H1 (cell line): ENCODE results near the gene SLC1A2. TPM values are rescaled to one million over a fixed set of nuclear protein-coding genes. Genes with fewer than 3 reads are reported as not detected.

Experiments used
- CTCF ChIA-PET: fragments of 300-600 bp; sonication (Branson Sonifier 250); formaldehyde crosslinking; loops from one replicate; lab custom pipeline; 2021; ENCODE audit not compliant: partially characterized antibody; lab: Charles Lee
- POLR2A ChIA-PET: fragments of 300-600 bp; sonication (Branson Sonifier 250); formaldehyde crosslinking; loops from one replicate; lab custom pipeline; 2021; ENCODE audit warnings: inconsistent platforms; ENCODE audit not compliant: partially characterized antibody; lab: Charles Lee
- DNase-seq, 2 experiments: peaks; one replicate each; pipeline versions ENCODE4 v3.0.0 to v3.0.0-alpha.2; 2010 to 2022; ENCODE audit warnings: low spot score in 2 of 2, low read depth in 1 of 2, mixed read lengths in 1 of 2
- FAIRE-seq: peaks from 2 replicates; lab custom pipeline; 2011; peaks lifted over from hg19 to GRCh38; lab: Jason Lieb, UNC
- H2AFZ ChIP-seq: 2 replicates; pipeline ENCODE4 v1.8.1; 2012; ENCODE audit warnings: low read length, inconsistent platforms
- H2AK5ac ChIP-seq: 2 replicates; pipeline ENCODE4 v1.6.1; 2013; ENCODE audit warnings: low read depth, low read length
- H2BK120ac ChIP-seq: replicated peaks from 2 replicates; pipeline ENCODE3; 2013; ENCODE audit warnings: low read depth, low read length, inconsistent platforms
- H2BK12ac ChIP-seq: 2 replicates; pipeline ENCODE4 v1.6.1; 2013; ENCODE audit warnings: low read depth, low read length
- H2BK15ac ChIP-seq: 2 replicates; pipeline ENCODE4 v1.6.1; 2013; ENCODE audit warnings: low read length
- H2BK20ac ChIP-seq: 2 replicates; pipeline ENCODE4 v1.6.1; 2013; ENCODE audit warnings: low read length
- H2BK5ac ChIP-seq: 2 replicates; pipeline ENCODE4 v1.6.1; 2013; ENCODE audit warnings: low read depth, low read length
- H3K14ac ChIP-seq: 2 replicates; pipeline ENCODE4 v1.6.1; 2013; ENCODE audit warnings: inconsistent platforms; ENCODE audit not compliant: insufficient read length
- H3K18ac ChIP-seq: 2 replicates; pipeline ENCODE4 v1.6.1; 2013; ENCODE audit warnings: low read length; ENCODE audit errors: extremely low read depth
- H3K23ac ChIP-seq: 2 replicates; pipeline ENCODE4 v1.6.1; 2013; ENCODE audit warnings: inconsistent platforms; ENCODE audit not compliant: insufficient read length
- H3K23me2 ChIP-seq: 2 replicates; pipeline ENCODE4 v1.6.1; 2013; ENCODE audit warnings: low read depth, low read length
- H3K27ac ChIP-seq: 2 replicates; pipeline ENCODE4 v1.6.1; 2011; ENCODE audit warnings: low read depth, low read length, inconsistent platforms
- H3K27me3 ChIP-seq, 4 experiments: replicated peaks in 1 of 4; 1 replicate in 1 of 4; 2 replicates in 3 of 4; pipeline versions ENCODE4 v1.6.1 to v1.8.1; 2011 to 2013; ENCODE audit warnings: low read length in 3 of 4, mild to moderate bottlenecking in 3 of 4, inconsistent platforms in 2 of 4, mixed read lengths in 2 of 4, moderate library complexity in 1 of 4; ENCODE audit not compliant: control insufficient read depth in 3 of 4, insufficient read depth in 3 of 4; ENCODE audit errors: extremely low read depth in 1 of 4
- H3K36me3 ChIP-seq, 4 experiments: 2 replicates each; pipeline versions ENCODE4 v1.6.1 to v1.8.1; 2011 to 2013; ENCODE audit warnings: mild to moderate bottlenecking in 4 of 4, low read length in 3 of 4, moderate library complexity in 2 of 4, control low read depth in 1 of 4, inconsistent platforms in 1 of 4; ENCODE audit not compliant: insufficient read depth in 4 of 4, control insufficient read depth in 2 of 4
- H3K4ac ChIP-seq: replicated peaks from 2 replicates; pipeline ENCODE3; 2013; ENCODE audit warnings: low read length, low read depth, mixed read lengths, inconsistent platforms; ENCODE audit not compliant: insufficient read length
- H3K4me1 ChIP-seq, 4 experiments: replicated peaks in 1 of 4; 1 replicate in 1 of 4; 2 replicates in 3 of 4; pipeline versions ENCODE4 v1.6.1 to v1.8.1; 2011 to 2013; ENCODE audit warnings: low read length in 3 of 4, inconsistent platforms in 2 of 4, mixed read lengths in 1 of 4; ENCODE audit not compliant: insufficient read depth in 4 of 4, control insufficient read depth in 3 of 4
- H3K4me2 ChIP-seq, 2 experiments: 2 replicates each; pipeline versions ENCODE4 v1.6.1 to v1.8.1; 2011 to 2013; ENCODE audit warnings: low read depth in 2 of 2, low read length in 2 of 2, control low read depth in 1 of 2, inconsistent platforms in 1 of 2, mild to moderate bottlenecking in 1 of 2; ENCODE audit not compliant: insufficient read depth in 1 of 2
- H3K4me3 ChIP-seq, 4 experiments: fragments of 200-600, 300-600 bp in 1 of 4; sonication (generic), shearing (Covaris generic), sonication (Bioruptor Twin) in 1 of 4; 2 replicates each; pipeline versions ENCODE4 v1.5.1 to v1.8.1; 2011 to 2016; ENCODE audit warnings: low read length in 4 of 4, low read depth in 3 of 4, control low read depth in 2 of 4, inconsistent platforms in 2 of 4, mild to moderate bottlenecking in 2 of 4, mixed read lengths in 1 of 4, moderate library complexity in 1 of 4; ENCODE audit not compliant: insufficient read depth in 2 of 4; ENCODE audit errors: extremely low read depth in 1 of 4
- H3K56ac ChIP-seq: replicated peaks from 2 replicates; pipeline ENCODE3; 2013; ENCODE audit warnings: low read depth, mild to moderate bottlenecking, mixed read lengths, low read length, inconsistent platforms; ENCODE audit not compliant: insufficient read length
- H3K79me1 ChIP-seq: 2 replicates; pipeline ENCODE4 v1.6.1; 2013; ENCODE audit warnings: low read depth, low read length, control low read depth
- H3K79me2 ChIP-seq, 2 experiments: 2 replicates each; pipeline versions ENCODE4 v1.6.1 to v1.8.1; 2012 to 2013; ENCODE audit warnings: low read length in 2 of 2, mild to moderate bottlenecking in 2 of 2, inconsistent platforms in 1 of 2; ENCODE audit not compliant: insufficient read depth in 2 of 2, control insufficient read depth in 1 of 2
- H3K9ac ChIP-seq, 4 experiments: replicated peaks in 1 of 4; 1 replicate in 1 of 4; 2 replicates in 3 of 4; pipeline versions ENCODE4 v1.6.1 to v1.8.1; 2011 to 2013; ENCODE audit warnings: low read depth in 3 of 4, low read length in 3 of 4, control low read depth in 2 of 4, mild to moderate bottlenecking in 2 of 4, moderate library complexity in 2 of 4, inconsistent platforms in 1 of 4; ENCODE audit errors: extremely low read depth in 1 of 4
- H3K9me3 ChIP-seq, 2 experiments: 2 replicates each; pipeline versions ENCODE4 v1.6.1 to v1.8.1; 2012 to 2013; ENCODE audit warnings: mild to moderate bottlenecking in 2 of 2, moderate library complexity in 2 of 2, control low read depth in 1 of 2, inconsistent platforms in 1 of 2, low read depth in 1 of 2, low read length in 1 of 2, mixed read lengths in 1 of 2; ENCODE audit not compliant: insufficient read depth in 2 of 2
- H4K20me1 ChIP-seq, 2 experiments: replicated peaks in 1 of 2; 2 replicates each; pipeline versions ENCODE3 to v1.8.1; 2011 to 2013; ENCODE audit warnings: inconsistent platforms in 2 of 2, low read length in 2 of 2, mild to moderate bottlenecking in 1 of 2; ENCODE audit not compliant: insufficient read depth in 2 of 2, control insufficient read depth in 1 of 2
- H4K5ac ChIP-seq: 2 replicates; pipeline ENCODE4 v1.6.1; 2013; ENCODE audit warnings: low read length, low read depth, mixed read lengths, inconsistent platforms; ENCODE audit not compliant: insufficient read length
- H4K8ac ChIP-seq: 2 replicates; pipeline ENCODE4 v1.8.0; 2013; ENCODE audit warnings: mild to moderate bottlenecking, moderate library complexity, low read length, inconsistent platforms; ENCODE audit not compliant: insufficient read depth; ENCODE audit errors: extremely low read depth
- H4K91ac ChIP-seq: replicated peaks from 2 replicates; pipeline ENCODE3; 2013; ENCODE audit warnings: low read length, mixed read lengths, inconsistent platforms; ENCODE audit not compliant: insufficient read length
- ASH2L ChIP-seq: fragments of 200-600, 300-600 bp; sonication (generic); IDR thresholded peaks from one replicate; pipeline ENCODE4 v1.7.1; 2017; ENCODE audit warnings: low read length
- BACH1 ChIP-seq: IDR thresholded peaks from 2 replicates; pipeline ENCODE4 v1.6.1; 2012; ENCODE audit warnings: low read length, improper control_type of control experiment
- CBX8 ChIP-seq: fragments of 300-800, 300-1000 bp; sonication (generic); IDR thresholded peaks from 2 replicates; pipeline ENCODE4 v1.7.1; 2016; ENCODE audit warnings: low read depth, low read length, borderline replicate concordance
- EGR1 ChIP-seq: IDR thresholded peaks from 2 replicates; pipeline ENCODE4 v1.6.1; 2011; ENCODE audit warnings: low read depth, low read length, borderline replicate concordance
- EP300 ChIP-seq, 2 experiments: IDR thresholded peaks; 1 replicate in 1 of 2; 2 replicates in 1 of 2; pipeline ENCODE4 v1.6.1; 2011 to 2012; ENCODE audit warnings: low read depth in 2 of 2, low read length in 2 of 2, mild to moderate bottlenecking in 2 of 2, borderline replicate concordance in 1 of 2, inconsistent platforms in 1 of 2, moderate library complexity in 1 of 2
- HDAC6 ChIP-seq: IDR thresholded peaks from one replicate; pipeline ENCODE4 v1.7.1; 2012; ENCODE audit warnings: low read depth, mild to moderate bottlenecking, inconsistent platforms, low read length, moderate library complexity
- JUN ChIP-seq: IDR thresholded peaks from 2 replicates; pipeline ENCODE4 v1.6.1; 2011; ENCODE audit warnings: low read depth, mild to moderate bottlenecking, improper control_type of control experiment, low read length
- POLR2AphosphoS5 ChIP-seq: IDR thresholded peaks from 2 replicates; pipeline ENCODE4 v1.6.1; 2011; ENCODE audit warnings: low read depth, low read length
- RFX5 ChIP-seq: IDR thresholded peaks from 2 replicates; pipeline ENCODE4 v1.6.1; 2011; ENCODE audit warnings: low read depth, low read length, improper control_type of control experiment, borderline replicate concordance
- SIN3A ChIP-seq, 2 experiments: IDR thresholded peaks in 1 of 2; conservative IDR thresholded peaks in 1 of 2; 2 replicates each; pipeline ENCODE4 v1.6.1; 2011 to 2012; ENCODE audit warnings: low read length in 2 of 2, improper control_type of control experiment in 1 of 2, low read depth in 1 of 2, mild to moderate bottlenecking in 1 of 2
- SIX5 ChIP-seq: IDR thresholded peaks from 2 replicates; pipeline ENCODE4 v1.6.1; 2011; ENCODE audit warnings: mild to moderate bottlenecking, low read depth, low read length
- SUZ12 ChIP-seq: fragments of 200-600 bp; sonication (generic); IDR thresholded peaks from 2 replicates; pipeline ENCODE4 v1.6.1; 2012; ENCODE audit warnings: mild to moderate bottlenecking, inconsistent platforms, low read length, moderate library complexity, mixed read lengths
- TAF7 ChIP-seq: optimal IDR thresholded peaks from 2 replicates; pipeline ENCODE3; 2011; ENCODE audit warnings: low read depth, mild to moderate bottlenecking, inconsistent platforms, low read length, moderate library complexity, borderline replicate concordance
- WGBS, 2 experiments: shearing (Covaris generic) in 1 of 2; methylation state at CpG; one replicate each; pipeline versions ENCODE4 v1.1.6 to v1.1.7; 2013 to 2015; ENCODE audit warnings: low lambda C conversion rate in 2 of 2, mixed read lengths in 2 of 2, inconsistent platforms in 1 of 2, low coverage in 1 of 2, missing lambda C conversion rate in 1 of 2; ENCODE audit not compliant: insufficient replicate concordance in 2 of 2, insufficient coverage in 1 of 2, insufficient read length in 1 of 2; ENCODE audit errors: extremely low coverage in 1 of 2, missing lambda C conversion rate in 1 of 2; 5-methylcytosine and 5-hydroxymethylcytosine counted together
- polyA plus RNA-seq, 7 experiments: library from polyadenylated mRNA; depleted of rRNA in 3 of 7; stranded (reverse) in 5 of 7; unstranded in 2 of 7; fragments of >200 nt in 5 of 7; fragments of 200-250 nt in 2 of 7; gene quantifications; 1 replicate in 5 of 7; 2 replicates in 1 of 7; 4 replicates in 1 of 7; pipeline versions ENCODE4 v1.2.1 to v1.2.3, GENCODE V29; 2011 to 2013; ENCODE audit warnings: missing spikeins in 2 of 7, mixed read lengths in 2 of 7
- total RNA-seq: library from RNA; stranded (reverse); fragmentation: NEBNext Ultra II Directional; extraction: Animal tissue kit (Norgen Biotek cat#: 25700); gene quantifications from 2 replicates; pipeline ENCODE4 v1.2.1, GENCODE V29; 2021

SLC1A2 gene
- total and polyA plus RNA-seq, 2 of the 8 experiments (the other 6 are each of a cell fraction or from before 2014, with no cell fraction given) = 0.57 to 1.2 TPM

GRCh38 chr11:35346472-35347156, 72.7 kb downstream of the SLC1A2 start:
- Histone ChIP-seq H2BK15ac (no peak overlapping the region), H3K4me3 (no peak overlapping the region), H3K79me1 (no peaks in the 10 kb centered on the region), H2BK5ac (no peak overlapping the region), H3K4ac (no peak overlapping the region), H3K14ac (no peak overlapping the region), H2BK120ac (no peak overlapping the region), H3K4me1 (peaks cover 0 to 5% (median 1%) of the 10 kb centered on the region in 4 experiments; a peak in 3 of 7 replicates), H4K8ac (no peak overlapping the region), H2BK12ac (no peak overlapping the region), H3K79me2 (no peaks in the 10 kb centered on the region), H4K91ac (no peak overlapping the region), H3K9ac (no peak overlapping the region), H3K27me3 (peaks cover 0 to 7% (median 2%) of the 10 kb centered on the region in 4 experiments; a peak in 4 of 7 replicates), H3K27ac (no peak overlapping the region), H3K18ac (no peak overlapping the region), H3K23ac (no peak overlapping the region), H3K56ac (no peak overlapping the region), H3K9me3 (no peaks in the 10 kb centered on the region), H3K23me2 (no peaks in the 10 kb centered on the region), H3K36me3 (no peaks in the 10 kb centered on the region), H4K5ac (no peak overlapping the region), H2AFZ (no peak overlapping the region), H4K20me1 (no peaks in the 10 kb centered on the region), H2BK20ac (no peak overlapping the region), H2AK5ac (no peak overlapping the region), H3K4me2 (no peak overlapping the region)
- WGBS, 2 experiments = 88% methylated on average over 6 of the region's 6 CpGs; no CpG with 5 or more reads in 1 of the 2 experiments
- DNase-seq = no peak
- ChIA-PET POLR2A (no interaction called here), CTCF (interaction anchor here (1.2 to 2.4 kb wide), 2 partner anchors 14 to 420 kb away, joined by 3 to 10 read pairs; no protein-coding TSS in a partner anchor)
- TF ChIP-seq RFX5 (no peak), BACH1 (no peak), ASH2L (no peak), TAF7 (no peak), JUN (no peak), SIX5 (no peak), POLR2AphosphoS5 (no peak), CBX8 (no peak), SUZ12 (no peak), EGR1 (no peak), SIN3A (conservative IDR thresholded peaks at IDR 0.05 in 1 of 2, IDR thresholded peaks at IDR 0.05 in 1 of 2; ENCODE audit: low read depth in 1 of 2, low read length in 2 of 2) (no peak), HDAC6 (no peak), EP300 (IDR thresholded peaks at IDR 0.05; ENCODE audit: borderline replicate concordance in 1 of 2, low read depth in 2 of 2, low read length in 2 of 2) (no peak)
- FAIRE-seq = no peak
